C4-2B (cell line): ENCODE results near the gene DEF6.

ENCODE experiments used
- H3K27ac ChIP-seq: fragments of 450-650 bp; 2 replicates; pipeline ENCODE4 v1.5.1; 2017
- CTCF ChIP-seq: fragments of 450-650 bp; conservative IDR thresholded peaks from 2 replicates; pipeline ENCODE4 v1.5.1; 2017; ENCODE audit warnings: mild to moderate bottlenecking
- ZFX ChIP-seq: fragments of 450-650 bp; IDR thresholded peaks from 2 replicates; pipeline ENCODE4 v1.6.1; 2017

Gene DEF6

GRCh38 chr6:35258858-35259193 lies 38.8 kb upstream of the DEF6 start:
- H3K27ac ChIP-seq, result peak overlapping the region; percentile 81
- TF ChIP-seq ZFX (no peak; the same call in 1 of the 2 replicates), CTCF (no peak)

GRCh38 chr6:35259194-35259947 lies 38.2 kb upstream of the DEF6 start, which contains the start of gene ZNF76:
Gene ZNF76 (plus strand): TSS chr6:35259735. CDS start chr6:35281152, 21,417 bp downstream.
- TF ChIP-seq ZFX, result peak; percentile 56; the same call in 1 of the 2 replicates
- no peak for TF ChIP-seq CTCF
- peak within 1 kb of the TSS; percentile 81 for H3K27ac ChIP-seq

- TF ChIP-seq ZFX (peak; percentile 6; the same call in 1 of the 2 replicates), CTCF (no peak)
- H3K27ac ChIP-seq, result peak overlapping the region; percentile 81
Measured at GRCh38 chr6:35259948-35260590, 37.5 kb upstream of the DEF6 start.

GRCh38 chr6:35260591-35261570 lies 36.7 kb upstream of the DEF6 start:
- TF ChIP-seq CTCF (no peak), ZFX (no peak)
- peak overlapping the region; percentile 81 for H3K27ac ChIP-seq

- TF ChIP-seq ZFX (no peak), CTCF (no peak)
- H3K27ac ChIP-seq, result no peak overlapping the region
Measured at GRCh38 chr6:35262596-35262995, 35.0 kb upstream of the DEF6 start.

GRCh38 chr6:35264550-35265274 lies 32.9 kb upstream of the DEF6 start:
- no peak overlapping the region for H3K27ac ChIP-seq
- TF ChIP-seq CTCF (no peak), ZFX (no peak)
